H1 (cell line): ENCODE results near the gene AGPAT2. TPM values are rescaled to one million over a fixed set of nuclear protein-coding genes. Genes with fewer than 3 reads are reported as not detected.
"Not testable (repeated sequence)": the region's sequence is repeated elsewhere in the genome, so short reads cannot be mapped to it uniquely, and the experiment has no call there.

Source experiments
- CTCF ChIA-PET: fragments of 300-600 bp; sonication (Branson Sonifier 250); formaldehyde crosslinking; loops from one replicate; lab custom pipeline; 2021; ENCODE audit not compliant: partially characterized antibody; lab: Charles Lee
- POLR2A ChIA-PET: fragments of 300-600 bp; sonication (Branson Sonifier 250); formaldehyde crosslinking; loops from one replicate; lab custom pipeline; 2021; ENCODE audit warnings: inconsistent platforms; ENCODE audit not compliant: partially characterized antibody; lab: Charles Lee
- DNase-seq, 2 experiments: peaks; one replicate each; pipeline versions ENCODE4 v3.0.0 to v3.0.0-alpha.2; 2010 to 2022; ENCODE audit warnings: low spot score in 2 of 2, low read depth in 1 of 2, mixed read lengths in 1 of 2
- FAIRE-seq: peaks from 2 replicates; lab custom pipeline; 2011; peaks lifted over from hg19 to GRCh38; lab: Jason Lieb, UNC
- H2AFZ ChIP-seq: 2 replicates; pipeline ENCODE4 v1.8.1; 2012; ENCODE audit warnings: low read length, inconsistent platforms
- H2AK5ac ChIP-seq: 2 replicates; pipeline ENCODE4 v1.6.1; 2013; ENCODE audit warnings: low read depth, low read length
- H2BK120ac ChIP-seq: replicated peaks from 2 replicates; pipeline ENCODE3; 2013; ENCODE audit warnings: low read depth, low read length, inconsistent platforms
- H2BK12ac ChIP-seq: 2 replicates; pipeline ENCODE4 v1.6.1; 2013; ENCODE audit warnings: low read depth, low read length
- H2BK15ac ChIP-seq: 2 replicates; pipeline ENCODE4 v1.6.1; 2013; ENCODE audit warnings: low read length
- H2BK20ac ChIP-seq: 2 replicates; pipeline ENCODE4 v1.6.1; 2013; ENCODE audit warnings: low read length
- H2BK5ac ChIP-seq: 2 replicates; pipeline ENCODE4 v1.6.1; 2013; ENCODE audit warnings: low read depth, low read length
- H3K14ac ChIP-seq: 2 replicates; pipeline ENCODE4 v1.6.1; 2013; ENCODE audit warnings: inconsistent platforms; ENCODE audit not compliant: insufficient read length
- H3K18ac ChIP-seq: 2 replicates; pipeline ENCODE4 v1.6.1; 2013; ENCODE audit warnings: low read length; ENCODE audit errors: extremely low read depth
- H3K23ac ChIP-seq: 2 replicates; pipeline ENCODE4 v1.6.1; 2013; ENCODE audit warnings: inconsistent platforms; ENCODE audit not compliant: insufficient read length
- H3K23me2 ChIP-seq: 2 replicates; pipeline ENCODE4 v1.6.1; 2013; ENCODE audit warnings: low read depth, low read length
- H3K27ac ChIP-seq: 2 replicates; pipeline ENCODE4 v1.6.1; 2011; ENCODE audit warnings: low read depth, low read length, inconsistent platforms
- H3K27me3 ChIP-seq, 4 experiments: replicated peaks in 1 of 4; 1 replicate in 1 of 4; 2 replicates in 3 of 4; pipeline versions ENCODE4 v1.6.1 to v1.8.1; 2011 to 2013; ENCODE audit warnings: low read length in 3 of 4, mild to moderate bottlenecking in 3 of 4, inconsistent platforms in 2 of 4, mixed read lengths in 2 of 4, moderate library complexity in 1 of 4; ENCODE audit not compliant: control insufficient read depth in 3 of 4, insufficient read depth in 3 of 4; ENCODE audit errors: extremely low read depth in 1 of 4
- H3K36me3 ChIP-seq, 4 experiments: 2 replicates each; pipeline versions ENCODE4 v1.6.1 to v1.8.1; 2011 to 2013; ENCODE audit warnings: mild to moderate bottlenecking in 4 of 4, low read length in 3 of 4, moderate library complexity in 2 of 4, control low read depth in 1 of 4, inconsistent platforms in 1 of 4; ENCODE audit not compliant: insufficient read depth in 4 of 4, control insufficient read depth in 2 of 4
- H3K4ac ChIP-seq: replicated peaks from 2 replicates; pipeline ENCODE3; 2013; ENCODE audit warnings: low read length, low read depth, mixed read lengths, inconsistent platforms; ENCODE audit not compliant: insufficient read length
- H3K4me1 ChIP-seq, 4 experiments: replicated peaks in 1 of 4; 1 replicate in 1 of 4; 2 replicates in 3 of 4; pipeline versions ENCODE4 v1.6.1 to v1.8.1; 2011 to 2013; ENCODE audit warnings: low read length in 3 of 4, inconsistent platforms in 2 of 4, mixed read lengths in 1 of 4; ENCODE audit not compliant: insufficient read depth in 4 of 4, control insufficient read depth in 3 of 4
- H3K4me2 ChIP-seq, 2 experiments: 2 replicates each; pipeline versions ENCODE4 v1.6.1 to v1.8.1; 2011 to 2013; ENCODE audit warnings: low read depth in 2 of 2, low read length in 2 of 2, control low read depth in 1 of 2, inconsistent platforms in 1 of 2, mild to moderate bottlenecking in 1 of 2; ENCODE audit not compliant: insufficient read depth in 1 of 2
- H3K4me3 ChIP-seq, 4 experiments: fragments of 200-600, 300-600 bp in 1 of 4; sonication (generic), shearing (Covaris generic), sonication (Bioruptor Twin) in 1 of 4; 2 replicates each; pipeline versions ENCODE4 v1.5.1 to v1.8.1; 2011 to 2016; ENCODE audit warnings: low read length in 4 of 4, low read depth in 3 of 4, control low read depth in 2 of 4, inconsistent platforms in 2 of 4, mild to moderate bottlenecking in 2 of 4, mixed read lengths in 1 of 4, moderate library complexity in 1 of 4; ENCODE audit not compliant: insufficient read depth in 2 of 4; ENCODE audit errors: extremely low read depth in 1 of 4
- H3K56ac ChIP-seq: replicated peaks from 2 replicates; pipeline ENCODE3; 2013; ENCODE audit warnings: low read depth, mild to moderate bottlenecking, mixed read lengths, low read length, inconsistent platforms; ENCODE audit not compliant: insufficient read length
- H3K79me1 ChIP-seq: 2 replicates; pipeline ENCODE4 v1.6.1; 2013; ENCODE audit warnings: low read depth, low read length, control low read depth
- H3K79me2 ChIP-seq, 2 experiments: 2 replicates each; pipeline versions ENCODE4 v1.6.1 to v1.8.1; 2012 to 2013; ENCODE audit warnings: low read length in 2 of 2, mild to moderate bottlenecking in 2 of 2, inconsistent platforms in 1 of 2; ENCODE audit not compliant: insufficient read depth in 2 of 2, control insufficient read depth in 1 of 2
- H3K9ac ChIP-seq, 4 experiments: replicated peaks in 1 of 4; 1 replicate in 1 of 4; 2 replicates in 3 of 4; pipeline versions ENCODE4 v1.6.1 to v1.8.1; 2011 to 2013; ENCODE audit warnings: low read depth in 3 of 4, low read length in 3 of 4, control low read depth in 2 of 4, mild to moderate bottlenecking in 2 of 4, moderate library complexity in 2 of 4, inconsistent platforms in 1 of 4; ENCODE audit errors: extremely low read depth in 1 of 4
- H3K9me3 ChIP-seq, 2 experiments: 2 replicates each; pipeline versions ENCODE4 v1.6.1 to v1.8.1; 2012 to 2013; ENCODE audit warnings: mild to moderate bottlenecking in 2 of 2, moderate library complexity in 2 of 2, control low read depth in 1 of 2, inconsistent platforms in 1 of 2, low read depth in 1 of 2, low read length in 1 of 2, mixed read lengths in 1 of 2; ENCODE audit not compliant: insufficient read depth in 2 of 2
- H4K20me1 ChIP-seq, 2 experiments: replicated peaks in 1 of 2; 2 replicates each; pipeline versions ENCODE3 to v1.8.1; 2011 to 2013; ENCODE audit warnings: inconsistent platforms in 2 of 2, low read length in 2 of 2, mild to moderate bottlenecking in 1 of 2; ENCODE audit not compliant: insufficient read depth in 2 of 2, control insufficient read depth in 1 of 2
- H4K5ac ChIP-seq: 2 replicates; pipeline ENCODE4 v1.6.1; 2013; ENCODE audit warnings: low read length, low read depth, mixed read lengths, inconsistent platforms; ENCODE audit not compliant: insufficient read length
- H4K8ac ChIP-seq: 2 replicates; pipeline ENCODE4 v1.8.0; 2013; ENCODE audit warnings: mild to moderate bottlenecking, moderate library complexity, low read length, inconsistent platforms; ENCODE audit not compliant: insufficient read depth; ENCODE audit errors: extremely low read depth
- H4K91ac ChIP-seq: replicated peaks from 2 replicates; pipeline ENCODE3; 2013; ENCODE audit warnings: low read length, mixed read lengths, inconsistent platforms; ENCODE audit not compliant: insufficient read length
- WGBS, 2 experiments: shearing (Covaris generic) in 1 of 2; methylation state at CpG; one replicate each; pipeline versions ENCODE4 v1.1.6 to v1.1.7; 2013 to 2015; ENCODE audit warnings: low lambda C conversion rate in 2 of 2, mixed read lengths in 2 of 2, inconsistent platforms in 1 of 2, low coverage in 1 of 2, missing lambda C conversion rate in 1 of 2; ENCODE audit not compliant: insufficient replicate concordance in 2 of 2, insufficient coverage in 1 of 2, insufficient read length in 1 of 2; ENCODE audit errors: extremely low coverage in 1 of 2, missing lambda C conversion rate in 1 of 2; 5-methylcytosine and 5-hydroxymethylcytosine counted together
- polyA plus RNA-seq, 7 experiments: library from polyadenylated mRNA; depleted of rRNA in 3 of 7; stranded (reverse) in 5 of 7; unstranded in 2 of 7; fragments of >200 nt in 5 of 7; fragments of 200-250 nt in 2 of 7; gene quantifications; 1 replicate in 5 of 7; 2 replicates in 1 of 7; 4 replicates in 1 of 7; pipeline versions ENCODE4 v1.2.1 to v1.2.3, GENCODE V29; 2011 to 2013; ENCODE audit warnings: missing spikeins in 2 of 7, mixed read lengths in 2 of 7
- total RNA-seq: library from RNA; stranded (reverse); fragmentation: NEBNext Ultra II Directional; extraction: Animal tissue kit (Norgen Biotek cat#: 25700); gene quantifications from 2 replicates; pipeline ENCODE4 v1.2.1, GENCODE V29; 2021

The AGPAT2 gene
- total and polyA plus RNA-seq, 2 of the 8 experiments (the other 6 are each of a cell fraction or from before 2014, with no cell fraction given) = 31.6 to 37.6 TPM

DNA sequence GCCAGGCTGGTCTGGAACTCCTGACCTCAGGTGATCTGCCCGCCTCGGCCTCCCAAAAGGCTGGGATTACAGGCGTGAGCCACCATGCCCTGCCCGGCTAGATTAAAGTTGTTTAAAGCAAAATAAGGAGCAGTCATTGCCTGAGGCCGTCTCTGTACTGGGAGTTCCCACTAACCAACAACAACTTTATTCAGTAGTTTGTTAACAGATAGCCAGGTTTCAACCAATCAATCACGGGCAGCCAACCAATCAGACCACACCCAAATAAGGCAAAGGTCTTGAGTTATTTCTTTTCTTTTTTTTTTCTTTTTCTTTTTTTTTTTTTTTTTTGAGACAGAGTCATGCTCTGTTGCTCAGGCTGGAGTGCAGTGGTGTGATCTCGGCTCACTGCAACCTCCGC is 17.5 kb upstream of the AGPAT2 start:
- POLR2A ChIA-PET = interaction anchor here (1.0 kb wide), 1 partner anchor 22 kb away, joined by 4 read pairs; no protein-coding TSS in a partner anchor

More for the DNA sequence above, 17.5 kb upstream of the AGPAT2 start:
- H2BK15ac ChIP-seq, H2BK5ac ChIP-seq, H3K4me2 ChIP-seq, H4K5ac ChIP-seq, H3K27ac ChIP-seq, H2BK12ac ChIP-seq, H3K4me1 ChIP-seq, H2BK20ac ChIP-seq, DNase-seq, H3K79me2 ChIP-seq, H3K9ac ChIP-seq, H2AFZ ChIP-seq, H3K4ac ChIP-seq, FAIRE-seq, H3K4me3 ChIP-seq, H3K9me3 ChIP-seq, H3K14ac ChIP-seq, H2BK120ac ChIP-seq, H4K8ac ChIP-seq, H3K27me3 ChIP-seq, H3K23ac ChIP-seq, H4K91ac ChIP-seq, CTCF ChIA-PET, H3K79me1 ChIP-seq, H3K56ac ChIP-seq, H3K23me2 ChIP-seq, H2AK5ac ChIP-seq, H3K36me3 ChIP-seq, H4K20me1 ChIP-seq, H3K18ac ChIP-seq: not testable (repeated sequence)
- 94% methylated on average over 6 of the region's 8 CpGs; no CpG with 5 or more reads in 1 of the 2 experiments for WGBS, 2 experiments
